Muscle of back (tissue), 11 donors: Measurements from ENCODE around the gene KCNH8. TPM values are rescaled to one million over a fixed set of nuclear protein-coding genes. Genes with fewer than 3 reads are reported as not detected.
A peak's percentile ranks its signal among the peaks of the same experiment; 100 is the strongest.

Experiments
- DNase-seq, 3 donors: peaks; one replicate each; pipeline versions ENCODE4 v3.0.0 to v3.0.0-alpha.2; 2013
- polyA plus RNA-seq, 10 donors: library from polyadenylated mRNA; unstranded; fragments of 120-200 nt; gene quantifications; one replicate each; pipeline ENCODE4 v1.2.1, GENCODE V29; 2013; ENCODE audit not compliant: insufficient read length in 10 of 10

KCNH8 gene
- polyA plus RNA-seq, 10 donors = 0.08 to 0.70 (median 0.12) TPM

- no peak for DNase-seq
Observed at GRCh38 chr3:19250959-19251610, 102.8 kb downstream of the KCNH8 start.

DNA sequence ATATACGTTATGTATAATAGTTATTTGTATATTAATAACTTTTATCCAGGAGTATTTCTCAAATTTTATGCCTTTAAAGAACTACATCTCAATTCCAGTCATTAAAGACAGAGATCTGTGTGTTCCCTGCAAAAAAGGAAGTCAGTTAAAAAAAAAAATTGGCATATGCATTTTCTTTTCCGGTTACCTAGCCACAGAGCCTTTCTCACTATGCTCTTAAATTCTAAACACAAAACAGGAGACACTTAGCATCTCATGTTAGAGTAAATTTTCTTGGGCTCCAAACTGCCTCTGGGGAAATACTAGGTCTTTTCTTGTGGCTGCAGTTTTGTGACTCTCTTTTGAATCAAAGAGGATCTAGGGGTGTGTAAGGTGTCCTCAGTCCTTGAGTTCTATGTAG, 105.9 kb downstream of the KCNH8 start:
- DNase-seq = no peak

- no peak for DNase-seq
Observed at GRCh38 chr3:19254784-19255338, 106.6 kb downstream of the KCNH8 start.

DNA sequence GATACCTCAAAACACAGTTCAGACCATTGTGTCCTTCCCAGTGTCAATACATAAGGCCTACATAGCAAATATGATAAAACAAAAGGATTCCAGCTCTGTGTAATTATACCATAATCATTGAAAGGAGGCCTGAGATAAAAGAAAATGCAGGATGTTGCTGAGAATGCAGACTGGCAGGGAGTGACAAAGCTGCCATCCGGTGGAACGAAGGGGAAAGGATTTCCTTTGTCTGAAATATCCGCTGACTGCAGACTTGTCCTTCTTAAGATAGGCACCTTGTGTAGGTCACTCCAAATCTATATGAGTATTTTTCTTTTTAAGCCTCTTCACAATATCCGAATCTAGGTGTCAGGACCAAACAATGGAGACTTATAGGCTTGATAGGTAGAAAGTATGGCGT, 108.0 kb downstream of the KCNH8 start:
- no peak for DNase-seq

DNA sequence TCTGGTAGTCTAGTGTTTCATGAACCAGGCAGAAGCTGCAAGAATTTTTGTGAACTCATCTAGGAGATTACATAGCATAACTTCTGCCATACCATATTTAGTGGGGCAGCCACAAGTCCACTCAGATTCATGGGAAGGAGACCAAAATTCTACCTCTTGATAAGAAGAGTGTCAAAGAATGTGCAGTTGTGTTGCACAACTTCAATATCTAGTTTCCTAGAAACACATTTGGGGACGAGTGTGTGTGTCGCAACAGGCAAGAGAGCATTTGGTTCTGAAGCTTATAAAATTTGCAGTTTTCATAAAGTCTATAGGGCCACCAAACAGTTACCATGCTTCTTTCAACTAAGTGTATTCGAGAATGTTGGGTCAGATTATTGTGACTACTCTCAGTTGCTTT, 115.3 kb downstream of the KCNH8 start:
- DNase-seq = no peak

- no peak for DNase-seq
Observed at GRCh38 chr3:19264424-19264823, 116.1 kb downstream of the KCNH8 start.

DNA sequence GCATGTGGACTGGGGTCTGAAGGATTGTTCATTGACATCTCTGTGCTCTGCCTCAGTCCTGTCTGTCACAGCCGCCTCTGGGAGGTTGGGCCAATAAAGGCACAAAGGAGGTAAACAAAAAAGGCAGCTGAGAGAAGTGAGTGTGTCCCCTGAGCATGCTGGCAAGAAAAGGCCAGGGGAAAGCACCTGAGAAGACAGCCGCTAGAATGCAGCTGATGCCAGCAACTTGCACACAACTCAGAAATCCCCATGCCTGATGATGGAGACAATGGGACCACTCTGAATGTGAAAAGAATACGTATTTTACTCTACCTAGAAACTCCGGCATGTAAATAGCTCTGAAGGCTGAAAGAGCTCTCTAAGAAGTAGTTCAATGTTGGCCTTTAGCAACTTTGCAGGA, 118.7 kb downstream of the KCNH8 start:
- no peak for DNase-seq

GRCh38 chr3:19270481-19270880, 122.2 kb downstream of the KCNH8 start:
- DNase-seq = no peak

DNA sequence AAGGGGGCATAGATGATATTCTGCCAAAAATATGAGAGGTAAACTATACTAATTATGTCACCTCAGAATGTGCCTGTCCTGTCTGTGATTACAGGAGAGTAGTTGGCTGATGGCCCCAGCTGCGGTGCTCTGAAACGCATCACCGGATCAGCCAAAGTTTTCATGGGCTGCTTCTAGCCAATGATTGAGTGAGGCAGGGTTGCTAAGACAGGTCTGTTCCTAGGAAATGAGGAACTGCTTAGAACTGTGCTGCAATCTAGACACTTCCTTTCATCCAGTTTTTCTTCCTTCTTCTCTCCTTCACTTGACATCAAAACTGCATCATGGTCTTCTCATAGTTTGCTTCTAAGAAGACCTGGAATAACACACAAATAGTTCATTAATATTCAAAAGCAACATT, 124.0 kb downstream of the KCNH8 start:
- DNase-seq = no peak

DNA sequence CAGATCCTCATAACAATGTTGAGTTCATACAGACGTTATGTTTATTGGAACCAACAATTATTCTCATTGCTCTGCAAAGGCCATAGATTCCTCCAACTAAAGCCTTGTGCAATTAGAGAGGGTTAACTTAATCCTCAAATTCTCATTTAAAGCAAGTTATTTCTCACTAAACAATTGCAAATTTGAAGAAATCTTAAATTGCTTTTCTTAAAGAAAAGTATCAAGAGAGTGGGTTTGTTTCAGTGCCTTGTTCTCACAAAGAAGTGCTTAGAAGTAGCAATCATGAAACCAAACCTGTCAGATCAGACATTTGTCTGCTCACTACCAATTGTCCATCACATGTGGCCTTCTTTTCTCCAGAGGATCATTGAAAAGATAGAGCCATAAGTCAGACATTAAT, 124.8 kb downstream of the KCNH8 start:
- no peak for DNase-seq

DNA sequence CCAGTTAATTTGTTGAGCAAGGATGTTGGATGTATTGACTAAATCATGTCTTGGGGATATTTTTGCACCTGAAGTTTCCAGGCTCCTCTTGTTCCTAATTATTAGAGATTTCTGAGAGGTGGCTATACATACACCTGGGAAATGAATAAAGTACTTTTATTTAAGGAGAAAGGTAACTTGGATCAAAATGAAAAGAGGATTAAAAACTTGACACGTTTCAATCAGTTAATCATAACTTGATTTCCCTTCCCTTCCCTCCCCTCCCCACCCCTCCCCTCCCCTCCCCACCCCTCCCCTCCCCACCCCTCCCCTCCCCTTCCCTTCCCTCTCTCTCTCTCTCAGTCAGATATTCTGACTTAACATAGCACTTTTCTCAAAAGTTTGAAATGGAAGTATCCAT, 126.3 kb downstream of the KCNH8 start:
- DNase-seq = no peak

GRCh38 chr3:19284974-19285373, 136.7 kb downstream of the KCNH8 start:
- DNase-seq = no peak

GRCh38 chr3:19293295-19293694, 145.0 kb downstream of the KCNH8 start:
- DNase-seq = no peak

DNA sequence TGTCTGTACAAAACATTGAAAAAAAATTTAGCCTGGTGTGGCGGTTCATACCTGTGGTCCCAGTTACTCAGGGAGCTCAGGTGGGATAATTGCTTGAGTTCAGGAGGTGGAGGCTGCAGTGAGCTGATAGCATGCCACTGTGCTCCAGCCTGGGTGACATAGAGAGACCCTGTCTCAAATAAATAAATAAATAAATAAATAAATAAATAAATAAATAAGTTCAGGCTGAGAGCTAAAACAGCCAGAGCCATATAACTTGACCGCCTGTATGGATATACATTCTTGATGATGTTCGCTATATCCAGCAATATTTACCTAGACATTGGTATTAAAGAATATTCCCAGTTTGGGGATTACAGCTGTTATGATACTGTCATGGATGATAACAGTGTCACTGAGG, 146.9 kb downstream of the KCNH8 start:
- DNase-seq = no peak

- DNase-seq = no peak
Observed at GRCh38 chr3:19331931-19332330, 183.6 kb downstream of the KCNH8 start.

GRCh38 chr3:19334120-19334519, 185.8 kb downstream of the KCNH8 start:
- DNase-seq = no peak

DNA sequence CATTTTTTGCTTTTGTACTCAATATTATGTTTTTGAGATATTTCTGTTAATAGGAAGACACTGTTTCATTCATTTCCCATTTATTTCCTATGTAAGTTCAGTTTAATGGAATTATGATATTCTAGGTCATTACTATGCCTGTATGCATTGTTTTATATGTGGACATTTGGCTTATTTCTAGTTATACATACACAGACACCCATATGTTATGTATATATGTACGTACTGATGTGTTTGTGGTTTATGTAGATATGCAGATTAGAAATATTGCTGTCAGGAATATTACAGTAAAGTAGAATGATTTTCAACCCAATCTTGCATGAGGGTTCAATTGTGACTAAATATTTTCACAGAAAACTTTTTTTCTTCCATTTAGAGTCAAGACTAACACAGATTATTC, 190.5 kb downstream of the KCNH8 start:
- no peak for DNase-seq

- DNase-seq = no peak
Observed at GRCh38 chr3:19342389-19342788, 194.1 kb downstream of the KCNH8 start.

DNA sequence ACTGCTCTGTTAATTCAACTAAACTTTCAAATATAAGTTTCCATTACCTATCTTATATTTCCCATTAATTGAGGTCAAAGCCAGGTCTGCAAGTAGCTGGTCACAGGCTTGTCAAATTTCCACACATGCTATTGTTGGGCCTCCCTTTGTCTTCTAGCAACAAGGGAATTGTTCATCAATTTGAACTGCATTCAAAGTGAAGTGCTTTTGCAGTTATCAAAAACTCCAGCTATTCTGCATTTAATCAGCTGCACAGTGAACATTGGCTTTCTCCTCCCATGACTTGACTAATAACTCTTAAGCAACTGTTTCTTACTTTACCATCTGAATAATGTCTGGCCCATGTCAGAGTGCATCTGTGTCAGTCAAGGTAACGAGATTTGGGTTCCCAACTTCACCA, 198.4 kb downstream of the KCNH8 start:
- no peak for DNase-seq

GRCh38 chr3:19347671-19348070, 199.4 kb downstream of the KCNH8 start:
- peak in 1 of 3 donors; percentile 16 for DNase-seq

DNA sequence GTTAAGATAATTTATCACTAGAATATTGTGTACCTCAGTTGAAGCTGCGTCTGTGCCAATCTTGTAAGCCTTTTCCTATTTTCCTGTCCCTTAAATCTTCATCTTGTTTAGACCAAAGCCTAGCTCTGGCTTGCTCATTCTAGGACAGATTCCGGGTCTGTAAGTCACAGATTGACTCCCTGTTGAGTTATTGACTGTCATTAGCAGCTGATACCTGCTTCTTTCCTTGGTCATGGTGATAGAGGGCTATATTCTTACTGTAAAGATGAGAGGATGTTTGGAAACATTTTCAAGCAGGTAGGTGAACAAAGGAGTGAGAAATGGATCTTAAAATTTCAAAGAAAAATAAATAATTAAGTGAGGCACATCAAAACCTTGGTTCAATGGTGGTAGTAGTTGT, 200.2 kb downstream of the KCNH8 start:
- DNase-seq = no peak

- DNase-seq = no peak
Observed at GRCh38 chr3:19348941-19349564, 200.7 kb downstream of the KCNH8 start.

GRCh38 chr3:19357947-19358346, 209.6 kb downstream of the KCNH8 start:
- no peak for DNase-seq

DNA sequence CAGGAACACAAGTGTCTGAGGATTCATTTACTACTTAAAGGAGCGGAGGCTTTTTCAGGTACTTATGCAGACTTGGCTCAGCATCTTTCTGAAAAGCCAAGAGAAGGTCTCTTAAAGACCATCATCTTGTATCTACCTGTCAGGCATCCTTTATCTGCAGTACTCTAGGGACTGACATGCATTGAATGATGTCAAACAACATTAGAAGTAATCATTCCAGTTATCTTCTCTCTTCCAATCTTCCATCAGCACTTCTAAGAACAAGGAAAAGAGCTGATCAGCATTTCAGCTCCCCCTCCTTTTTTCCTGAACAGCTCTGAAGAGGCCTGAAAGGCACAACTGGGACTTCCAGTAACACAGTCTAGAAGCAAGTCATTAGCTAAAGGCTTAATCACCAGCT, 214.8 kb downstream of the KCNH8 start:
- no peak for DNase-seq
